GM15510 (cell line): ENCODE results near the gene PIP4K2C.

Experiments used
- POLR2A ChIP-seq: IDR thresholded peaks from 3 replicates; pipeline ENCODE4 v1.6.1; 2011; ENCODE audit warnings: borderline replicate concordance; ENCODE audit not compliant: insufficient read length; ENCODE audit errors: extremely low read depth

Gene PIP4K2C

GRCh38 chr12:57575771-57576612 is 15.0 kb upstream of the PIP4K2C start:
- no peak for TF ChIP-seq POLR2A

- TF ChIP-seq POLR2A, result no peak
Measured at GRCh38 chr12:57576613-57577160, 14.3 kb upstream of the PIP4K2C start.

- no peak for TF ChIP-seq POLR2A
Measured at GRCh38 chr12:57577981-57578758, 12.8 kb upstream of the PIP4K2C start.

GRCh38 chr12:57579011-57579410 is 12.0 kb upstream of the PIP4K2C start:
- no peak for TF ChIP-seq POLR2A

- no peak for TF ChIP-seq POLR2A
Measured at GRCh38 chr12:57579677-57580465, 11.1 kb upstream of the PIP4K2C start.

- TF ChIP-seq POLR2A, result no peak
Measured at GRCh38 chr12:57580466-57580795, 10.6 kb upstream of the PIP4K2C start.

GRCh38 chr12:57581802-57582201 is 9.2 kb upstream of the PIP4K2C start:
- TF ChIP-seq POLR2A, result no peak

- no peak for TF ChIP-seq POLR2A
Measured at GRCh38 chr12:57582440-57582839, 8.6 kb upstream of the PIP4K2C start.

- no peak for TF ChIP-seq POLR2A
Measured at GRCh38 chr12:57583008-57583831, 7.8 kb upstream of the PIP4K2C start.

- no peak for TF ChIP-seq POLR2A
Measured at GRCh38 chr12:57584050-57584449, 6.9 kb upstream of the PIP4K2C start.

- TF ChIP-seq POLR2A, result no peak
Measured at GRCh38 chr12:57584690-57585089, 6.3 kb upstream of the PIP4K2C start.

- TF ChIP-seq POLR2A, result no peak
Measured at GRCh38 chr12:57585156-57585555, 5.8 kb upstream of the PIP4K2C start.

GRCh38 chr12:57586128-57586527 is 4.9 kb upstream of the PIP4K2C start:
- TF ChIP-seq POLR2A, result no peak

GRCh38 chr12:57586832-57587429 is 4.1 kb upstream of the PIP4K2C start:
- no peak for TF ChIP-seq POLR2A
